ENCODE data around the gene NANOS3.
"Not testable (repeated sequence)": the region's sequence is repeated elsewhere in the genome, so short reads cannot be mapped to it uniquely, and the experiment has no call there.

Gene NANOS3

DNA sequence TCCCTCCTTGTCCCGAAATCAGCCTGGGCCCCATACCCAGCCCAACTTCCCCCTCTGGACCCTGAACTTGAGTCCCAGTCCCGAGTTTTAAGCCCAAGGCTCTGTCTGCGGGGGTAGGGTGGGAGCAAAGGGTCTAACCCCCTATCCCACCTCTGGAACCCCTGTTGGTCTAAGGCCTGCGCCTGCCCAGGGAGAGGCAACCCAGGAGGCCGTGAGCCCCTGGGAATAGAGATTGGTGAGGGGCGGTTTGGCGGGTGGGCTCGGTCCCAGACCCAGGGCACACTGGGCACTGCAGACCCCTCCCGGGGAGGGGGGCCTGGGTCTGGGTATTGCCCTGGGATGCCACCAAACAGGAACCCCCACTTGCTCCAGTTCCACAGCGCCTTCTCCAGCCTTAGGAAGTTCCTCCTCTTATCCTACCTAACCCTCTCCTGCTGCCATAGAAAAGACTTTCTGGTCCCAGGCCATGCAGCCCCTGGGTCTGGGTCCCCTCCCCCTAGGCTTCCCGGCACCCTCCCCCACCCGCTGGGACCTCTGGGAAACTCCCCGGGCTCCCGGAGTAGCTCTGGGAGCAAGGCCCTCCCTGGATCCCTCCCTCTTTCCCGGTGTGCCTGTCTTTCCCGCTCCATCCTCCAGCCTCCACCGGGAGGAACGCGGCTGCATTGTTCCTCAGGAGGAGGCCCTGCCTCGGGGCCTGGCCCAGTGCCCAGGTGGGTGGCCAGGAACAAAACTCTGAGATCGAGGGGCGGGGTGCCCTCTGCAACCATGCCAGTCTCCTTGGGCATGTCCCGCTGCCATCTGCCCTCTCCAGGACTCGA lies 33.6 kb upstream of the NANOS3 start:
- DNase-seq (ENCODE audit: low read depth in 2 of 3, low spot score in 1 of 3) = no peak

DNA sequence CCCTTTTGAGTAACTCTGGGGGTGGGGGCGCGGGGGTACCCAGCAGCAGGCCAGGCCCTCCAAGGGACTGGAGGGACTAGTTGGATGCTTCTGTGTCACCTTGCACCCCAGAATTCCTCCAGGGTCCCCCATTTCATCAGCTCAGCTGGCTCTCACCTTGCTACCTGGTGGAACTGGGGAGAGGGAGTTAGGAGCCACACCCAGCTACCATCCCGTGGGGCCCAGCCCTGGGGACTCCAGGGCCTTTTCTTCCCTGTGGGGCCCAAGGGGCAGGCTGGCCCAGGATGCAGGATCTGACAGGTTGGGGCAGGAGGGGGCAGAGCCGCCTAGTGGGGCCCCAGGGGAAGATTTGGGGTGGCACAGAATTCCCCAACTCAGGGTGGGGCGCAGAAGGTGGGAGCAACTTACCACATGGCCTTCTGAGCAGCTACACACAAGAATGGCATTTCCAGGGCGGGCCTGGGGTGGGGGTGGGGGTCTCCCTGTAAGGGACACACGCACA lies 32.8 kb upstream of the NANOS3 start:
- no peak for DNase-seq (ENCODE audit: low read depth in 2 of 3, low spot score in 1 of 3)

DNA sequence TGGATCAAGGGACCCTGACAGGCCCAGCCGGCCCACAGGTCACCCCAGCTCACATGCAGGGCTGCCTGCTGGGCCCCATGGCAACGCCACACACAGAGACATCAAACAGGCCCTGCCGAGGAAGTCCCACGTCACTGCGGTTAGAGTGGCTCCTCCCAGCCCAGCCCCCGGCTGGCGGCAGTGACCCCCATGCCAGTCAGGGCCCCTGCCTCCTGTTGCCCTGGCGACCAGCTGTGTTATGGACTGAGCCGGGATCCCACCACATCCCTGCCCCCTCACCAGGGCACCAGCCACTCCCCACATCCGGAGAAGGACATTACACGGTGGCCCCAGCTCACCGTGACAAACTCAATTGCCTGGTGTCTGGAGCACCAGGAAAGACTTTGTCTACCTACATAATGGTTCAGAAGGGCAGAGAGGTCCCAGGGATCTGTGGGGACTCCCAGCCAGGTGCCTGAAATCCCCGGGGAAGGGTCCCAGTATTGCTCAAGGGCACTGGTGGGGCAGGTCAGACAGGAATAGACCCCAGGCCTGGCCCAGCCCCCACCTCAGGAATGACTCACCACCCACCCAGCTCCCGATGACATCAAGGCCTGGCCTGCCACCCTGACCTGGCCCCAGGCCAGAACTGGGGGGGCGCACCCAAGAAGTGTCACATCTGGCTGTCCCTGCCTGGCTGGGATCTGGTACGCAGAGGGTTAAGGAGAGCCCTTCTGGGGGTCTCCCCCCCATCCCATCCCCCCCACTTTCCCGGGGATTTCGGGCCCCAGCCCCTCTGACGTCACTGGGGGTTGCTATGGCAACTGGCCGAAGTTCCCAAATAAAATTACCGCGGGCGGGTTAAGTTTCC lies 30.2 kb upstream of the NANOS3 start:
- DNase-seq (ENCODE audit: low read depth in 2 of 3, low spot score in 1 of 3) = peak; percentile 92 to 94 (median 93)

DNA sequence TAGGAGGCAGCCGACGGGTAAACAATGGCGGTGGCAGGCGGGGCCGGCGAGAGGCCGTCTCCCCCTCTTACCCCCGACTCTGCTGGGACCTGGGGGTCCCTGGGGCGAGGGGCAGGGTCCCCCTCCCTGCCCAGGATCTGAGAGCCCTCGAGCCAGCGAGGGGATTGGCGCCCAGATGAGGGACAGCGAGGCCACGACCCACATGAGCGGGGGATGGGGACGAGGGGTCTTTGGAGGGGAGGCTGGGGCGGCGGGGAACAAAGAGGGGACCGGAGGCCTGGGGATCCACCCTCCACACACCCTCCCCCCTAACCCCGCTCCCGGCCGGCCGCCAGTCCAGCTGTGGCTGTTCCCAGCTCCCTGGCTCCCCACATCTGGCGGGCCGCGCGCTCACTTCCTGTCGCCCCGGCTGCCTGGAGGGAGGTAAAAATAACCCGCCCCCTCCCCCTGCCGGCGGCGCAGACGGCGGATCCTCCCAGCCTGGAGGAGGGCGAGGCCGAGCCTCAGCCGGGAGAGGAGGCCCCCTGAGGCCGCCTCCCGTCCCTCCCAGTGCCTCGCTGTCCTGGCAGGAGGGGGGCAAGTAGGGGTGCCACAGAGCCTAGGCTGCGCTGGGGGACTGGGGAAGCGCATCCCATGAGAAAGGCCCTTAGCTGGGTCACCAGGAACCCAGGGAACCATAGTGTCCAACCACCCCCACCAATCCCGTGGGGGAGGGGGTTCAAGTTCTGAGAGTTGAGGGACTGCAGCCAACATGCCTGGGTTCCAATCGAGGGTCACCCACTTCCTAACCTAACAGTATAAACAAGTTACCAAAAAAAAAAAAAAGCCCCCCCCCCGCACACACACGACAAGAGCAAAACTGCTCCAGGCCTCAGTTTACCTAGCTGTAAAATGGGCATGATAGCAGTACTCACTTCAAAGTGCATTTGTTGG lies 29.3 kb upstream of the NANOS3 start:
- DNase-seq (ENCODE audit: low read depth in 2 of 3, low spot score in 1 of 3) = peak; percentile 65 to 84 (median 71)

DNA sequence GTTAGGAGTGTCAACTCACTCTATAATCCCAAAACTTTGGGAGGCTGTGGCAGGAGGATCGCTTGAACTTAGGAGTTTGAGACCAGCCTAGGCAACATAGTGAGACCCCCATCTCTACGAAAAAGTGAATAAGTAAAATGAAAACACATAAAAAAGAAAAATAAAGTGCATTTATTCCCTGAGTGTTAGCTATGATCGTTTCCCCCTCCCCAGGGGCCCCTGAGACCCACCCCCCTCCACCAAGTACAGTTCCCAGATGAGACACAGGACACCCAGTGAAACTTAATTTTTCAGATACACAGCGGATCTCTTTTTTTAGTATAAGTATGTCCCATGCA lies 28.6 kb upstream of the NANOS3 start:
- no peak for DNase-seq (ENCODE audit: low read depth in 2 of 3, low spot score in 1 of 3)

GRCh38 chr19:13848798-13849676 lies 27.9 kb upstream of the NANOS3 start:
- no peak for DNase-seq (ENCODE audit: low read depth in 2 of 3, low spot score in 1 of 3)

GRCh38 chr19:13849991-13850909 lies 26.7 kb upstream of the NANOS3 start:
- peak in 2 of 3 donors; percentile 44 to 69 for DNase-seq (ENCODE audit: low read depth in 2 of 3, low spot score in 1 of 3)

- no peak for DNase-seq (ENCODE audit: low read depth in 2 of 3, low spot score in 1 of 3)
Measured at GRCh38 chr19:13850910-13851733, 25.8 kb upstream of the NANOS3 start.

DNA sequence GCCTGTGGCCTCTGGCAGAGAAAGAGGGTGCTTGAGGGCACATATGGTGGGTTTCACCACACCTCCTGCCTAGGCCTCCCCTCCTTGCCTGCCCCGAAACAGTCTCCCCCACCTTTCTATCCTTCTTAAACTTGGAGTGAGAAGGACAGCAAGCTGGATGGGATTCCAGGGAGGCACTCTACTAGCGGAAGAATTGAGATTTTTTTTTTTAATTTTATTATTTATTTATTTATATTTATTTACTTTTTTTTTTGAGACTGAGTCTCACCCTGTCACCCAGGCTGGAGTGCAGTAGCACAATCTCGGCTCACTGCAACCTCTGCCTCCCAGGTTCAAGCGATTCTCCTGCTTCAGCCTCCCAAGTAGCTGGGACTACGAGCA lies 25.2 kb upstream of the NANOS3 start:
- DNase-seq (ENCODE audit: low read depth in 2 of 3, low spot score in 1 of 3) = not testable (repeated sequence)

DNA sequence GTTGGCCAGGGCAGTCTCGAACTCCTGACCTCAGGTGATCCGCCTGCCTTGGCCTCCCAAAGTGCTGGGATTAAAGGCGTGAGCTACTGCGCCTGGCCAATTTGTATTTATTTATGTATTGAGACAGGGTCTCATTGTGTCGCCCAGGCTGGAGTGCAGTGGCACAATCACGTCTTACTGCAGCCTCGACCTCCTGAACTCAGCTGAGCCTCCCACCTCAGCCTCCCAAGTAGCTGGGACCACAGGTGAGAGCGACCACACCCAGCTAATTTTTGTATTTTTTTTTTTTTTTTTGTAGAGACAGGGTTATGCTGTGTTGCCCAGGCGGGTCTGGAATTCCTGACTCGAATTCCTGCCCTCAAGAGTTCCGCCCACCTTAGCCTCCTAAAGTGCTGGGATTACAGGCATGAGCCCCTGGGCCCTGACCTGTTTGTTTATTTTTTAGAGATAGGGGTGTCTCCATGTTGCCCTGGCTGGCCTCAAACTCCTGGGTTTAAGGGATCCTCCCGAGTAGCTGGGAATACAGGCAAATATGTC lies 24.7 kb upstream of the NANOS3 start:
- not testable (repeated sequence) for DNase-seq (ENCODE audit: low read depth in 2 of 3, low spot score in 1 of 3)

- no peak for DNase-seq (ENCODE audit: low read depth in 2 of 3, low spot score in 1 of 3)
Measured at GRCh38 chr19:13856497-13856896, 20.4 kb upstream of the NANOS3 start.

- DNase-seq (ENCODE audit: low read depth in 2 of 3, low spot score in 1 of 3) = no peak
Measured at GRCh38 chr19:13859361-13859880, 17.5 kb upstream of the NANOS3 start.

- no peak for DNase-seq (ENCODE audit: low read depth in 2 of 3, low spot score in 1 of 3)
Measured at GRCh38 chr19:13860679-13861391, 16.1 kb upstream of the NANOS3 start.

GRCh38 chr19:13861392-13861713 lies 15.6 kb upstream of the NANOS3 start:
- no peak for DNase-seq (ENCODE audit: low read depth in 2 of 3, low spot score in 1 of 3)

DNA sequence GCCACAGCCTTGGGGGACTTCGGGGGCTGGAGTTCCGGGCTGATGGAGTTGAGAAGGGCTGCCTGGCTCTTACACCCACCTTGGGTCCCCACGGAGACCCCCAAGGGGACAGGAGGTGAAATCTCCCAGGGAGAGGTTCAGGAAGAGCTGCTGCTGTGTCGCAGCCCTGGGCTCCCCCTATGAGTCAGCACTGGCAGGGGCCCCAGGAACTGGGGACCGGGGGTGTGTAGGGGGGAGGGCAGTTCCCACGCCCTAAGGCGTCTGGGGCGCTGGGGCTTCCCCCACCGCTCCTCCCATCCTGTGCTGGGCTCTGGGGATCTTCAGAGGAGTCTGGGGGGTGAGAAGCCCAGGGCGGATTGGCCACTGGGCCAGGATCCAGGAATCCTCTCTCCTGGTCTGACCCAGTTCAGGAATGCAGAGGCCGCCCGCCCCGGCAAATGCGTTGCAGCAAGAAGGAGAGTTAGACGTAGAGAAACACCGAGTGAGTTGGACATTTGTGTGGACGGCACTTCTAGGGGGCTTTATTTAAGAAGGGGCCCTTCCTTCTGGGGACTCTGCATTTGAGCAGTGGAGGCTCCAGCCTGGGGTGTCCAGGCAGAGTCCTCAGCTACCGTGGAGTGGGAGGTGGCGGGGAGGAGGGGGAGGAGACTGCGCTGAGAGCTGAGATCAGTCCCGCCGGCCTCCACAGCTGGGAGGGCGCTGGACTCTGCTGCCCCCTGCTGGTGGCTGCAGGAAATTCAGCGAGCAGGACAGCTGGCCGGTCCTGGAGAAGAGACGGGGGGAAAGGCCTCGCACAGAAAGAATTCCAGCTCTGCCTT lies 15.0 kb upstream of the NANOS3 start:
- DNase-seq (ENCODE audit: low read depth in 2 of 3, low spot score in 1 of 3) = peak; percentile 79 to 87 (median 87)

- DNase-seq (ENCODE audit: low read depth in 2 of 3, low spot score in 1 of 3) = no peak
Measured at GRCh38 chr19:13864046-13864666, 12.8 kb upstream of the NANOS3 start.
